ENCODE data around the gene DIDO1.

Gene DIDO1

GRCh38 chr20:62926229-62927127 lies at the start of gene DIDO1:
TSS of gene DIDO1 (minus strand) at chr20:62926505.
- peak; percentile 52 for DNase-seq

- no peak for DNase-seq
Observed at GRCh38 chr20:62975251-62975760, 49.0 kb upstream of the DIDO1 start.

DNA sequence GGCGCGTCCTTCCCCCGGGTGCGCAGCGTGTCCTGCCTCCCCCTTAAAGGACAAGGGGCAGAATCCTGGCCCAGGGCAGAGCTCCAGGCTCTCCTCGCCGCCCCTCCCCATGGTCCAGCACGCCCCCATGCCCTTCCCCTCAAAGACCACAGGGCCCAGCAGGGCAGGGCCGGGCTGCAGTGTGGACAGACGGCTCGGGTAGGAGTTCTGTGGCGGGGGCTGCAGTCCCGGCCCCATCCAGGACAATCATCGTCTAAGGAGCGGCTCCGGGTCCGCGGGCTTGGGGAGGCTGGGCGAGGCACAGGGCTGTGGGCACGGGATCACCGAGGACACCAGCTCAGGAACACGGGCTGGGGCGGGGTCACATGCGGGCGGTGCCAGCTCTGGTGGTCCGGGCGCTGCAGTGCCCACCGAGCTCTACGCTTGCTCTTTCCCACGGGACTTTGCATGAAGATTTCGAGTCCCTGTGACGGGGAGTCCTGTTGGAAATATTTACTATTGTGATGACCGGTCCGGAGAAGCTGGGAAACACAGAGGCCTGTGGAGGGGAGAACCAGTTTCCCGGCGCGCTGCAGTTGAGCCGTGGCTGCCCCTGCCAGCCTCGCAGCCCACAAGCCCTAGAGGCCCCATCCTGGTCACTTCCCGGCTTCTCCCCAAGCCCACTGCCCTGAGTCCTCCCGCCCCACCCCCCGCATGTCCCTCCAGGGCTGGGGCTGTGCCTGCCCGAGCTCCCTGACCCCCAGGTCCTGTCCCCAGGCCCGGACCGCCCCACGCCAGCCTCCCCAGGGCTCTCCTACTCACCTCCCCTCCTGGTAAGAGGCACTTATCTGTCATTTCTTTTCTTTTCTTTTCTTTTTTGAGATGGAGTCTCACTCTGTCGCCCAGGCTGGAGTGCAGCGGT lies 46.8 kb upstream of the DIDO1 start:
- DNase-seq = no peak

GRCh38 chr20:62971950-62972844 lies 45.9 kb upstream of the DIDO1 start:
- peak; percentile 40 for DNase-seq

GRCh38 chr20:62971211-62971949 lies 45.1 kb upstream of the DIDO1 start:
- DNase-seq = no peak

DNA sequence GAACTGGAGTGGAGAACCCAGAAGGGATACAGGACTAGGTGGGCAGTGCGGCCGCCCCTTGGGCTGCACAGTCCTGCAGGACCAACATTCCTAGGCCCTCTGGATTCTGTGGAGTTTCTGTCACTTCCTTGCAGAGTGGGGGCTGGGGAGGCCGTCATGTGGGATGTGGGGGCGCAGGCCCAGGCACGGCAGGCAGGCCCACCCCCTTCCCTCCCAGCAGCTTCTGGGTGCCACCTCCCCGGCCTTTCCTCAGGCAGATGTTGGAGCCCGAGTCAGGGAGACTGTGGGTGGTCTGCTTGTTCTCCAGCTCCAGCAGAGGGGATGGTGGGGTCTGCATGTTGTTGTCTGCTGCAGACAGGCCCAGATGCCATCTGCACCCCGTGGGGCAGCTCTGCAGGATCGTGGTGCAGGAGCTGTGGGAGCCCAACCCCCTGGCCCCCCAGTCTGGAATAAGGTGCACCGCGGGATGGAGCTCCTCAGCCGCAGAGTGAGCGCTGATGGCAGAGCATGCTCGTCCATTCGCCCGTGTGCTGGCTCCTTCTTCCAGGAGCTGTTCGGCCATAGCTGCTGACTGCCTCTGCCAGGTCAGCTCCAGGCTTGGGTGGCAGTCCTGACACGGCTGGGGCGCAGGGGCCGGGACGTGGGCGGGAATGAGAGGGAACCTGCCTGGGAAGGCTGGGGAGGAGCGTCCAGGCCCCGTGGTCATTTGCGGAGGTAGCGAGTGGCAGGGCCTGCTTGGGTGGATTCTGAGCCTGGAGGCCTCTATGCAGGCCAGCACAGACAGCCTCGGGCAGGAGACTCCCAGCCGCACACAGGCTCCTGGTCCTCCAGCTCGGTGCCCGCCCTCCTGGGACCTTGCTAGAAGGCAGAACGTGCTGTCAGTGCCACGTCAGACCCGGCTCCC lies 44.3 kb upstream of the DIDO1 start:
- DNase-seq = no peak

- DNase-seq = no peak
Observed at GRCh38 chr20:62969939-62970306, 43.6 kb upstream of the DIDO1 start.

GRCh38 chr20:62969179-62969760 lies 43.0 kb upstream of the DIDO1 start:
- no peak for DNase-seq

DNA sequence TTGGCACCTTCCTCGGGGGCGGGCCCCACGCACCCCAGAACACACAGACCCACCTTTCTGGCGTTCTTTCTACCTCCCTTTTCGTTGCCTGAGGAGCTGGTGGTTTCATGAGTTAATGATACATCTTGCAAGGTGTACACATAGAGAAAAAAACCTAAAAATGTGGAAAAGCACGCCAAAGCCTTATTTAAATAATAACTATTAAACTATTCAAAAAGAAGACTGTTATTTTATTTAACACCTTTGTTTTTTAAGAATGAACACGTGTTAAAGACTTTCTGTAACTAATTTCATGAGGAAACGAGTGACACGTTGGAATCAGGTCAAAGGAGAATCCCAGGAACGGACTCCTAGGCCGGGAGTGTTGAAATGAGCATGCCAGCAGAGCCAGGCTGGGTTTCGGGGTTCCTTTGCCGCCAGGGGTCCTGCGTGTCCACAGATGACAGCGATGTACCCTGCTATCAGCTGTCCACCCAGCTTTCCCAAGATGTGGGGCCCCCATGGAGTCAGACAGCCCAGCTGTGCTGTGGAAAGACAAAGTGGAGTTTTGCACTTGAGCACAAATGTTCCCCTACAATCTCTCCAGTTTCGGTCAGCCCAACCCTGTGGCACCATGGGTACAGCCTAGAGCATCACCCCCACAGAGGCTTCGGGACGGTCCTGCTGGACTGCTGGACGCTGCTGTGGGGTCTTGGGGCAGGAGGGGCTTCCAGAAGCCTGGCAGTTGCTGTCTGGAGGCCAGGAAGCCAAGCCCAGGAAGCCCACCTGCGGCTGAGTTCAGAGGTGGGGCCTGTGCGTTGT lies 42.3 kb upstream of the DIDO1 start:
- DNase-seq = no peak

- DNase-seq = no peak
Observed at GRCh38 chr20:62967628-62968351, 41.5 kb upstream of the DIDO1 start.

- no peak for DNase-seq
Observed at GRCh38 chr20:62967149-62967501, 40.8 kb upstream of the DIDO1 start.

DNA sequence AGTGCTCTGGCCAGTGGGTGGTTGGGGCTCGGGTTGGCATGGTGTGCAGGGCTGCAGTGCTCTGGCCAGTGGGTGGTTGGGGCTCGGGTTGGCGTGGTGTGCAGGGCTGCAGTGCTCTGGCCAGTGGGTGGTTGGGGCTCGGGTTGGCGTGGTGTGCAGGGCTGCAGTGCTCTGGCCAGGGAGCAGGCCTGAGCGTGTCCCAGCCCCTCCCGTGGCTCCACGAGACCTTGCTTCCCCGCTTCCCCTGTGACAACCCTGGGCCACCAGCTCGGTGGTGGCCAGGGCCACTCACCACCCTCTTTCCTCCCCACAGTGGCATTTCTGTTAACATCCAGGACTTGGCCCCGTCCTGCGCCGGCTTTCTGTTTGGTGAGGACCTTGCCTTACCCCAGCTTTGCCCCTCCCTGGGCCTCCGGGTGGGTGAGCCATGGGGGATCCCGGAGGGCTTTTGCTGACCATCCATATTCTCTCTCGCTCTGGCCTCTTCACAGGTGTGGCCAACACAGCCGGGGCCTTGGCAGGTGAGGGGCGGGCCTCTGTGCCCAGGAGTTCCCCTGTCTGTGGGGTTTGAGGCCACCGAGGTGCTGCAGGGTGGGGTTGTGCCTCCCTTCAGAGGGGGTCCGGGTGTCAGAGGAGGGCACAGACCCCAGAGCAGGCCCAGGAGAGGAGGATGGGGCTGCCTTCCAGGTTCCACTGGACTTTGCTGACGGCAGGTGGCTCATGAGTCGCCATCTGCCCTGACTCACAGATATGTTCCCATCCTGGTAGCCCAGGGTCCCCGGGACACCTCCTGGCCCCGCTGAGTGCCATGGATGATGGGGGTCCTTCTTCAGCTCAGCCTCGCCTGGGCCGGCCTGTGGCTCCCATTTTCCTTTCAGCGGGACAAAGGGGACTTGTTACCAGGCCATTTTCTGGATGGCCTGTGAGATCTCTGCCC lies 40.2 kb upstream of the DIDO1 start:
- no peak for DNase-seq

GRCh38 chr20:62965363-62965771 lies 39.1 kb upstream of the DIDO1 start:
- no peak for DNase-seq

- no peak for DNase-seq
Observed at GRCh38 chr20:62964700-62965099, 38.4 kb upstream of the DIDO1 start.

GRCh38 chr20:62963614-62964397 lies 37.5 kb upstream of the DIDO1 start:
- no peak for DNase-seq

GRCh38 chr20:62962891-62963613 lies 36.7 kb upstream of the DIDO1 start:
- DNase-seq = no peak
